ENCODE measurements around the gene OR10Z1.

Gene OR10Z1

DNA sequence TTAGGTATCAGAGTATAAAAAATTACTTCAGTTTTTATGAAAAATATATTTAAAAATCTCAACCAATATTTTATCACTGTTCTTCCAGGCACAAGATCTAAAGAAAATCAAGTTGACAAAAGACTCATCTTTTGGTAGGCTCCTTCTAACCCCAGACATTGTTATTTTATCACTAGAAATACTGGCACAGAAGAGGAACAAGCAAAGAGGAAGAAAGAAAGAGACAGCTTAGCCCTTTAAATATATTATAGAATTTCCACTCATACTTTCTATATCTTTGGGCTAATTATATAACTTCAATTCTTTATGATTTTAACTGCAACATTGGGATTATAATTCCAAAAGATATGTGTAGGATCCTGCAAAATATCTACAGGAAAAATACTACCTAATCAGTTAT lies 49.0 kb downstream of the OR10Z1 start:
- ATAC-seq (ENCODE audit: low read depth) (no peak), DNase-seq (ENCODE audit: low spot score) (no peak)
- Histone ChIP-seq H3K9me3 (ENCODE audit: severe bottlenecking) (no peaks in the 10 kb centered on the region), H3K36me3 (ENCODE audit: low read depth) (no peaks in the 10 kb centered on the region), H3K4me1 (ENCODE audit: insufficient read depth, poor library complexity, severe bottlenecking) (no peaks in the 10 kb centered on the region), H3K27ac (ENCODE audit: poor library complexity, severe bottlenecking) (no peak overlapping the region), H3K4me3 (ENCODE audit: severe bottlenecking) (no peak overlapping the region), H3K27me3 (ENCODE audit: insufficient read depth, poor library complexity, severe bottlenecking) (peaks cover 5% of the 10 kb centered on the region)
- TF ChIP-seq, protein P1, sequence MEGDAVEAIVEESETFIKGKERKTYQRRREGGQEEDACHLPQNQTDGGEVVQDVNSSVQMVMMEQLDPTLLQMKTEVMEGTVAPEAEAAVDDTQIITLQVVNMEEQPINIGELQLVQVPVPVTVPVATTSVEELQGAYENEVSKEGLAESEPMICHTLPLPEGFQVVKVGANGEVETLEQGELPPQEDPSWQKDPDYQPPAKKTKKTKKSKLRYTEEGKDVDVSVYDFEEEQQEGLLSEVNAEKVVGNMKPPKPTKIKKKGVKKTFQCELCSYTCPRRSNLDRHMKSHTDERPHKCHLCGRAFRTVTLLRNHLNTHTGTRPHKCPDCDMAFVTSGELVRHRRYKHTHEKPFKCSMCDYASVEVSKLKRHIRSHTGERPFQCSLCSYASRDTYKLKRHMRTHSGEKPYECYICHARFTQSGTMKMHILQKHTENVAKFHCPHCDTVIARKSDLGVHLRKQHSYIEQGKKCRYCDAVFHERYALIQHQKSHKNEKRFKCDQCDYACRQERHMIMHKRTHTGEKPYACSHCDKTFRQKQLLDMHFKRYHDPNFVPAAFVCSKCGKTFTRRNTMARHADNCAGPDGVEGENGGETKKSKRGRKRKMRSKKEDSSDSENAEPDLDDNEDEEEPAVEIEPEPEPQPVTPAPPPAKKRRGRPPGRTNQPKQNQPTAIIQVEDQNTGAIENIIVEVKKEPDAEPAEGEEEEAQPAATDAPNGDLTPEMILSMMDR (IDR thresholded peaks at IDR 0.05; ENCODE audit: poor library complexity, severe bottlenecking): no peak

DNA sequence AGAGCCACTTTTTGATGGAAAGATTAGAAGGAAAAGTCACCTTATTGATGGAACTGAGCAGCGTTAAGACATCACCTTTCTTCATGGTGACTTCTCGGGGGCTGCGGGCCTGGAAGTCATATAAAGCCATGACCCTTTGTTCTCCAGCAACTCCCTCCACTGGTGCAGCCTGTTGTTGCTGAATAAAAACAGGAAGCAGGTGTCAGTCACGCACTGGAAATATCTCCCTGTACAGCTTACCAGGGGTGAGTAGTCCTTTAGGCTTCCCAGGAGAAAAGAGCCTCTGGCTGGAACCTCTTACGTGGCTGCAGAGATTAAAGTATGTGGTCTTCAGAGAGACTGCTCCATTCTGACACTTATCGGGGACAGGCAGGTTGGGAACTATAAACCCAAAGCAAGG lies 49.5 kb downstream of the OR10Z1 start:
- H3K36me3 ChIP-seq (ENCODE audit: low read depth): no peaks in the 10 kb centered on the region
- ATAC-seq (ENCODE audit: low read depth): no peak
- H3K27me3 ChIP-seq (ENCODE audit: insufficient read depth, poor library complexity, severe bottlenecking): peaks cover 5% of the 10 kb centered on the region
- H3K9me3 ChIP-seq (ENCODE audit: severe bottlenecking): no peaks in the 10 kb centered on the region
- H3K4me3 ChIP-seq (ENCODE audit: severe bottlenecking): no peak overlapping the region
- TF ChIP-seq, protein P1 (IDR thresholded peaks at IDR 0.05; ENCODE audit: poor library complexity, severe bottlenecking): no peak
- no peak overlapping the region for H3K27ac ChIP-seq (ENCODE audit: poor library complexity, severe bottlenecking)
- H3K4me1 ChIP-seq (ENCODE audit: insufficient read depth, poor library complexity, severe bottlenecking): no peaks in the 10 kb centered on the region
- no peak for DNase-seq (ENCODE audit: low spot score)

Data from RWPE2 (cell line).